CD14-positive monocyte (primary cell): ENCODE measurements around the gene OXSR1. TPM values are rescaled to one million over a fixed set of nuclear protein-coding genes. Genes with fewer than 3 reads are reported as not detected.
"Not testable (repeated sequence)": the region's sequence is repeated elsewhere in the genome, so short reads cannot be mapped to it uniquely, and the experiment has no call there.

Source experiments
- DNase-seq, 3 donors: peaks; one replicate each; pipeline ENCODE4 v3.0.0-alpha.2; 2011 to 2022
- H2AFZ ChIP-seq: 2 replicates; pipeline ENCODE4 v1.6.0; 2012; ENCODE audit warnings: mild to moderate bottlenecking, low read depth, low read length, inconsistent platforms; ENCODE audit not compliant: insufficient read depth, poor library complexity, severe bottlenecking
- H3K27ac ChIP-seq, 2 donors: 1 replicate in 1 of 2; 2 replicates in 1 of 2; pipeline ENCODE4 v1.5.1; 2012 to 2013; ENCODE audit warnings: low read length in 2 of 2, control low read depth in 1 of 2, inconsistent platforms in 1 of 2, low read depth in 1 of 2, mild to moderate bottlenecking in 1 of 2
- H3K27me3 ChIP-seq, 2 donors: one replicate each; pipeline versions ENCODE4 v1.6.0 to v1.6.1; 2011 to 2013; ENCODE audit warnings: low read length in 2 of 2; ENCODE audit not compliant: control insufficient read depth in 2 of 2, insufficient read depth in 2 of 2
- H3K36me3 ChIP-seq, 2 donors: replicated peaks in 1 of 2; 1 replicate in 1 of 2; 2 replicates in 1 of 2; pipeline versions ENCODE4 v1.5.1 to v1.6.1; 2012 to 2013; ENCODE audit warnings: low read length in 2 of 2, control low read depth in 1 of 2, inconsistent platforms in 1 of 2, mild to moderate bottlenecking in 1 of 2; ENCODE audit not compliant: insufficient read depth in 2 of 2, control insufficient read depth in 1 of 2
- H3K4me1 ChIP-seq, 2 donors: 1 replicate in 1 of 2; 2 replicates in 1 of 2; pipeline versions ENCODE4 v1.5.1 to v1.6.1; 2012 to 2013; ENCODE audit warnings: low read length in 2 of 2, control low read depth in 1 of 2, inconsistent platforms in 1 of 2, mild to moderate bottlenecking in 1 of 2, moderate library complexity in 1 of 2; ENCODE audit not compliant: insufficient read depth in 2 of 2, control insufficient read depth in 1 of 2
- H3K4me2 ChIP-seq: replicated peaks from 2 replicates; pipeline ENCODE3; 2012; ENCODE audit warnings: low read length, moderate library complexity, mild to moderate bottlenecking; ENCODE audit not compliant: poor library complexity, severe bottlenecking; ENCODE audit errors: extremely low read depth
- H3K4me3 ChIP-seq, 3 experiments: fragments of 200-600 bp in 1 of 3; sonication (generic) in 1 of 3; replicated peaks in 1 of 3; 1 replicate in 2 of 3; 2 replicates in 1 of 3; pipeline ENCODE4 v1.5.1; 2011 to 2013; ENCODE audit warnings: low read length in 3 of 3, mild to moderate bottlenecking in 3 of 3, control low read depth in 2 of 3, low read depth in 2 of 3, inconsistent platforms in 1 of 3, moderate library complexity in 1 of 3
- H3K79me2 ChIP-seq: 2 replicates; pipeline ENCODE4 v1.6.0; 2012; ENCODE audit warnings: mild to moderate bottlenecking, control low read depth, inconsistent platforms, low read length, moderate library complexity; ENCODE audit not compliant: insufficient read depth
- H3K9ac ChIP-seq: 2 replicates; pipeline ENCODE4 v1.6.0; 2017; ENCODE audit warnings: low read length, mild to moderate bottlenecking; ENCODE audit not compliant: insufficient read depth, poor library complexity, severe bottlenecking
- H3K9me3 ChIP-seq, 2 donors: replicated peaks in 1 of 2; 1 replicate in 1 of 2; 2 replicates in 1 of 2; pipeline versions ENCODE4 v1.5.1 to v1.6.1; 2012 to 2013; ENCODE audit warnings: low read length in 2 of 2, control low read depth in 1 of 2; ENCODE audit not compliant: control insufficient read depth in 1 of 2, insufficient read depth in 1 of 2
- H4K20me1 ChIP-seq: 2 replicates; pipeline ENCODE4 v1.6.0; 2012; ENCODE audit warnings: mild to moderate bottlenecking, low read length, control low read depth, moderate library complexity; ENCODE audit not compliant: insufficient read depth
- H3K27ac Mint-ChIP-seq, 7 donors: one replicate each; pipeline ENCODE4 v1.8.0; 2020; ENCODE audit warnings: mild to moderate bottlenecking in 7 of 7, mixed read lengths in 7 of 7, moderate library complexity in 6 of 7, inconsistent platforms in 2 of 7
- H3K27me3 Mint-ChIP-seq, 3 donors: one replicate each; pipeline ENCODE4 v1.8.0; 2021 to 2022; ENCODE audit warnings: low read depth in 3 of 3, mild to moderate bottlenecking in 3 of 3, mixed read lengths in 3 of 3, moderate library complexity in 3 of 3, inconsistent platforms in 1 of 3
- H3K36me3 Mint-ChIP-seq, 2 donors: one replicate each; pipeline ENCODE4 v1.8.0; 2020; ENCODE audit warnings: mixed read lengths in 2 of 2, inconsistent platforms in 1 of 2, mild to moderate bottlenecking in 1 of 2
- H3K4me1 Mint-ChIP-seq: one replicate; pipeline ENCODE4 v1.8.0; 2020; ENCODE audit warnings: mild to moderate bottlenecking, mixed read lengths
- H3K4me3 Mint-ChIP-seq, 2 donors: one replicate each; pipeline ENCODE4 v1.8.0; 2020; ENCODE audit warnings: mild to moderate bottlenecking in 2 of 2, mixed read lengths in 2 of 2, moderate library complexity in 1 of 2
- H3K9me3 Mint-ChIP-seq, 7 donors: one replicate each; pipeline ENCODE4 v1.8.0; 2020 to 2022; ENCODE audit warnings: mixed read lengths in 7 of 7, mild to moderate bottlenecking in 6 of 7, moderate library complexity in 6 of 7, inconsistent platforms in 2 of 7
- CTCF ChIP-seq: fragments of 200-600 bp; IDR thresholded peaks from one replicate; pipeline ENCODE4 v1.8.0; 2022; ENCODE audit warnings: antibody characterized with exemption, mild to moderate bottlenecking
- WGBS: methylation state at CpG from one replicate; pipeline ENCODE4 v1.1.5; 2013; ENCODE audit warnings: missing lambda C conversion rate; ENCODE audit not compliant: insufficient coverage; 5-methylcytosine and 5-hydroxymethylcytosine counted together
- intact Hi-C, 2 donors: fragments of 100-400 bp; cut with micrococcal nuclease; formaldehyde crosslinking; loops; one replicate each; pipeline versions ENCODE4 v1.15.0 to v1.15.1; 2023
- polyA plus RNA-seq, 3 donors: library from polyadenylated mRNA; depleted of rRNA in 1 of 3; unstranded in 2 of 3; stranded (reverse) in 1 of 3; fragments of 300-500 nt in 2 of 3; fragments of >200 nt in 1 of 3; fragmentation: Illumina TruSeq in 2 of 3; gene quantifications; 1 replicate in 2 of 3; 2 replicates in 1 of 3; pipeline ENCODE4 v1.2.3, GENCODE V29; 2012 to 2021

OXSR1 gene
- polyA plus RNA-seq, 3 donors: 9.4 to 20.3 (median 12.3) TPM

- H3K36me3 ChIP-seq, H3K4me3 Mint-ChIP-seq, H3K27me3 ChIP-seq, H3K4me3 ChIP-seq, H3K4me1 ChIP-seq, H3K9me3 ChIP-seq, H3K79me2 ChIP-seq, H3K4me1 Mint-ChIP-seq, DNase-seq, H4K20me1 ChIP-seq, H3K9ac ChIP-seq, H3K36me3 Mint-ChIP-seq, H2AFZ ChIP-seq, H3K9me3 Mint-ChIP-seq, H3K27me3 Mint-ChIP-seq, intact Hi-C loops, H3K27ac Mint-ChIP-seq, H3K4me2 ChIP-seq, H3K27ac ChIP-seq: not testable (repeated sequence)
- 100% methylated on average over 1 of the region's 4 CpGs for WGBS
These were observed 131.7 kb downstream of the OXSR1 start for GRCh38 chr3:38297053-38297452.

GRCh38 chr3:38297537-38297936 is 132.2 kb downstream of the OXSR1 start:
- intact Hi-C loops: no loop called here
- no peak overlapping the region for H3K27ac ChIP-seq
- H2AFZ ChIP-seq: no peak overlapping the region

More at GRCh38 chr3:38297537-38297936, 132.2 kb downstream of the OXSR1 start:
- Histone ChIP-seq H3K36me3 (no peaks in the 10 kb centered on the region), H3K9me3 (no peaks in the 10 kb centered on the region), H3K4me3 (no peak overlapping the region), H4K20me1 (no peaks in the 10 kb centered on the region), H3K9ac (no peak overlapping the region), H3K79me2 (no peaks in the 10 kb centered on the region), H3K27me3 (no peaks in the 10 kb centered on the region), H3K4me2 (no peak overlapping the region), H3K4me1 (no peaks in the 10 kb centered on the region)
- no peaks in the 10 kb centered on the region for H3K36me3 Mint-ChIP-seq
- H3K9me3 Mint-ChIP-seq: no peaks in the 10 kb centered on the region
- peaks cover 4 to 7% (median 6%) of the 10 kb centered on the region in 3 donors for H3K27me3 Mint-ChIP-seq
- DNase-seq: no peak
- no peak overlapping the region for H3K4me3 Mint-ChIP-seq
- TF ChIP-seq CTCF: no peak
- H3K4me1 Mint-ChIP-seq: no peaks in the 10 kb centered on the region
- H3K27ac Mint-ChIP-seq: no peak overlapping the region
